Measurements from ENCODE around the gene GALK1. TPM values are rescaled to one million over a fixed set of nuclear protein-coding genes. Genes with fewer than 3 reads are reported as not detected.

GALK1 gene
- total RNA-seq, 1 experiment from 2014 or later, result 75.0 TPM

- Histone ChIP-seq H3K9me3 (ENCODE audit: low read length) (no peaks in the 10 kb centered on the region), H4K20me1 (ENCODE audit: low read length) (no peaks in the 10 kb centered on the region), H3K9ac (ENCODE audit: low read length) (no peak overlapping the region), H3K4me3 (ENCODE audit: low read length) (no peak overlapping the region), H3K9me2 (replicated peaks; ENCODE audit: low read length) (no peaks in the 10 kb centered on the region), H2AFZ (ENCODE audit: low read length) (no peak overlapping the region), H3K27ac (ENCODE audit: low read length) (no peak overlapping the region), H3K4me1 (ENCODE audit: insufficient read depth, low read length) (no peaks in the 10 kb centered on the region), H3K4me2 (ENCODE audit: low read length) (no peak overlapping the region), H3K27me3 (ENCODE audit: low read length) (no peaks in the 10 kb centered on the region), H3F3A (ENCODE audit: low read length, unreplicated experiment) (no peaks in the 10 kb centered on the region), H3K36me3 (ENCODE audit: low read depth, low read length) (peaks cover 70% of the 10 kb centered on the region), H3K79me2 (ENCODE audit: low read length) (no peaks in the 10 kb centered on the region)
- intact Hi-C loops (cut with micrococcal nuclease), result no loop called here
- ATAC-seq (no peak), DNase-seq (no peak)
- TF ChIP-seq EZH2phosphoT487 (IDR thresholded peaks at IDR 0.05; ENCODE audit: borderline replicate concordance, low read length), result no peak
- TF ChIP-seq CTCF (conservative IDR thresholded peaks at IDR 0.05; ENCODE audit: low read depth, low read length), result no peak
- no peak for TF ChIP-seq EZH2 (IDR thresholded peaks at IDR 0.05; ENCODE audit: low read length, unreplicated experiment)
- no TSS peak for BruUV-seq (replicated peaks)
- CTCF ChIA-PET, result no interaction called here
- POLR2A ChIA-PET (ENCODE audit: unreplicated experiment), result no interaction called here
Observed at GRCh38 chr17:75736173-75736835, 28.7 kb downstream of the GALK1 start.

- ChIA-PET CTCF (interaction anchor here (0.6 to 0.7 kb wide), 2 partner anchors 11 to 55 kb away, joined by 4 to 5 read pairs; no protein-coding TSS in a partner anchor), POLR2A (ENCODE audit: unreplicated experiment) (no interaction called here)
- H4K20me1 ChIP-seq (ENCODE audit: low read length), result no peaks in the 10 kb centered on the region
- H3K9ac ChIP-seq (ENCODE audit: low read length), result no peak overlapping the region
- no peaks in the 10 kb centered on the region for H3K27me3 ChIP-seq (ENCODE audit: low read length)
- intact Hi-C loops (cut with micrococcal nuclease), result no loop called here
- H3K4me2 ChIP-seq (ENCODE audit: low read length), result no peak overlapping the region
- ATAC-seq (no peak), DNase-seq (no peak)
- BruUV-seq (replicated peaks), result no TSS peak
- no peaks in the 10 kb centered on the region for H3K9me3 ChIP-seq (ENCODE audit: low read length)
- no peak overlapping the region for H3K4me3 ChIP-seq (ENCODE audit: low read length)
- no peaks in the 10 kb centered on the region for H3K79me2 ChIP-seq (ENCODE audit: low read length)
- no peak overlapping the region for H2AFZ ChIP-seq (ENCODE audit: low read length)
- H3K4me1 ChIP-seq (ENCODE audit: insufficient read depth, low read length), result no peaks in the 10 kb centered on the region
- no peaks in the 10 kb centered on the region for H3F3A ChIP-seq (ENCODE audit: low read length, unreplicated experiment)
- TF ChIP-seq EZH2 (IDR thresholded peaks at IDR 0.05; ENCODE audit: low read length, unreplicated experiment), result no peak
- no peak for TF ChIP-seq CTCF (conservative IDR thresholded peaks at IDR 0.05; ENCODE audit: low read depth, low read length)
- TF ChIP-seq EZH2phosphoT487 (IDR thresholded peaks at IDR 0.05; ENCODE audit: borderline replicate concordance, low read length), result no peak
- H3K9me2 ChIP-seq (replicated peaks; ENCODE audit: low read length), result no peaks in the 10 kb centered on the region
- H3K36me3 ChIP-seq (ENCODE audit: low read depth, low read length), result peaks cover 69% of the 10 kb centered on the region
- H3K27ac ChIP-seq (ENCODE audit: low read length), result no peak overlapping the region
Observed at GRCh38 chr17:75734674-75735294, 30.2 kb downstream of the GALK1 start.

- Histone ChIP-seq H3K9me2 (replicated peaks; ENCODE audit: low read length) (no peaks in the 10 kb centered on the region), H3F3A (ENCODE audit: low read length, unreplicated experiment) (no peaks in the 10 kb centered on the region), H3K27me3 (ENCODE audit: low read length) (no peaks in the 10 kb centered on the region), H3K4me1 (ENCODE audit: insufficient read depth, low read length) (no peaks in the 10 kb centered on the region), H3K27ac (ENCODE audit: low read length) (no peak overlapping the region), H3K4me3 (ENCODE audit: low read length) (no peak overlapping the region), H3K36me3 (ENCODE audit: low read depth, low read length) (peaks cover 66% of the 10 kb centered on the region), H3K9me3 (ENCODE audit: low read length) (no peaks in the 10 kb centered on the region), H3K9ac (ENCODE audit: low read length) (no peak overlapping the region), H4K20me1 (ENCODE audit: low read length) (no peaks in the 10 kb centered on the region), H3K4me2 (ENCODE audit: low read length) (no peak overlapping the region), H3K79me2 (ENCODE audit: low read length) (no peaks in the 10 kb centered on the region), H2AFZ (ENCODE audit: low read length) (no peak overlapping the region)
- BruUV-seq (replicated peaks), result no TSS peak
- ATAC-seq (no peak), DNase-seq (no peak)
- ChIA-PET POLR2A (ENCODE audit: unreplicated experiment) (no interaction called here), CTCF (interaction anchor here (0.7 kb wide), 1 partner anchor 103 kb away, joined by 8 read pairs; no protein-coding TSS in a partner anchor)
- intact Hi-C loops (cut with micrococcal nuclease), result no loop called here
- TF ChIP-seq CTCF (conservative IDR thresholded peaks at IDR 0.05; ENCODE audit: low read depth, low read length), result no peak
- TF ChIP-seq EZH2phosphoT487 (IDR thresholded peaks at IDR 0.05; ENCODE audit: borderline replicate concordance, low read length), result no peak
- no peak for TF ChIP-seq EZH2 (IDR thresholded peaks at IDR 0.05; ENCODE audit: low read length, unreplicated experiment)
Observed at GRCh38 chr17:75733471-75733870, 31.5 kb downstream of the GALK1 start.

Measured in PC-3 (cell line).